Activated CD4-positive, CD25-positive, alpha-beta regulatory T cell treated with anti-CD3 and anti-CD28 coated beads, Interleukin-2, amount 50 U/mL, for 72 hours (primary cell): ENCODE measurements around the gene MAP3K7CL.

Experiments used
- DNase-seq: peaks from one replicate; pipeline ENCODE4 v3.0.0; 2021

Gene MAP3K7CL

DNA sequence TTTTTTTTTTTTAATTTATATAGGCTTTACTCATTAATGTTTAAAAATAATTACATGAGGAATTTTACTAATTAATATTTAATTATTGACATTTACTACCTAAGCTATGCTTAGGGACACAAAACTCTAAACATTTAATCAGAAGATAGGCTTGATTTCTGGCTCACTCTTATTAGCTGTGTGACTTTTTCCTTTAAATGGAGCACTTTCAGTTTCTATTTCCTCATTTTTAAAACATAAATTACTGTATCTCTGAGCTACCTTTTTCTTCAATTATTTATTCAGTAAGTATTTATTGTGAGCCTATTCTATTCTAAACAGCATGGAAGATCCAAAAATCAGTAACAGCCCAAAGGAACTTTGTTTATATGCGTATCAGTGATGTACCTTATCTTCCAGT, 40.5 kb downstream of the MAP3K7CL start:
- no peak for DNase-seq

DNA sequence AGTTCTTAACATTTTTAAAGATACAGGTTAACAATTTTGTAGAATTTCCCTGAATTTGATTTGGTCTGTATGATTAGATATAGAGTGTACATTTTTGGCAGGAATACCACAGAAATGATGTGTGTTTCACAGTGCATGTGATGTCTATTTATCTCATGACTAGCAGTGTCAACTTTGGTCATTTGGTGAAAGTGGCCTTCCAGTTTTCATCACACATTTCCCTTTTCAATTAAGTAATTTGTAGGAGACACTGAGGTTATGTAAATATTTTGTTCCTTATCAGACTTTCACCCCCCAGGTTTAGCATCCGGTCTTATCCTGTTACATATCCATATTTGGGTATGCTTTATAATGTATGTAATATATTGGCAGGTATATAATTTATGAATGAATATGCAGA, 41.8 kb downstream of the MAP3K7CL start:
- DNase-seq, result no peak

DNA sequence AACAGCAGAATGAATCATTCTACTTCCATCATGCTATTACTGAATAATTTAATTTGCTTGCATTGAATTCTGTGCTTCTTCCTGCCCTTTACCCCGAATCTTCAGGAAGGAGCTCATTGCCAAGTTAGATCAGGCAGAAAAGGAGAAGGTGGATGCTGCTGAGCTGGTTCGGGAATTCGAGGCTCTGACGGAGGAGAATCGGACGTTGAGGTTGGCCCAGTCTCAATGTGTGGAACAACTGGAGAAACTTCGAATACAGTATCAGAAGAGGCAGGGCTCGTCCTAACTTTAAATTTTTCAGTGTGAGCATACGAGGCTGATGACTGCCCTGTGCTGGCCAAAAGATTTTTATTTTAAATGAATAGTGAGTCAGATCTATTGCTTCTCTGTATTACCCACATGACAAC, 44.2 kb downstream of the MAP3K7CL start:
- DNase-seq, result no peak

DNA sequence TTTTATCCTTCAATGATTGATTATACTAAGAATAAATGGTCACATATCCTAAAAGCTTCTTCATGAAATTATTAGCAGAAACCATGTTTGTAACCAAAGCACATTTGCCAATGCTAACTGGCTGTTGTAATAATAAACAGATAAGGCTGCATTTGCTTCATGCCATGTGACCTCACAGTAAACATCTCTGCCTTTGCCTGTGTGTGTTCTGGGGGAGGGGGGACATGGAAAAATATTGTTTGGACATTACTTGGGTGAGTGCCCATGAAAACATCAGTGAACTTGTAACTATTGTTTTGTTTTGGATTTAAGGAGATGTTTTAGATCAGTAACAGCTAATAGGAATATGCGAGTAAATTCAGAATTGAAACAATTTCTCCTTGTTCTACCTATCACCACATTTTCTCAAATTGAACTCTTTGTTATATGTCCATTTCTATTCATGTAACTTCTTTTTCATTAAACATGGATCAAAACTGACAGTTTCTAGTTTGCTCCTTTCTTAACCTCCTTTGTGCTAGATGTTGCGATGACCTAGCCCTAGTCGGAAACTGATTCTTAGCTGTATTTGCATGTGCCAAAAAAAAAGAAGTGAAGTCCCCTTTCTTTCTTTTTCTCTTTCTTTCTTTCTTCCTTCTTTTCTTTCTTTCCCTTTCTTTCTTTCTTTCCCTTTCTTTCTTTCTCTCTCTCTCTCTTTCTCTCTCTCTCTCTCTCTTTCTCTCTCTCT, 45.1 kb downstream of the MAP3K7CL start:
- no peak for DNase-seq

- no peak for DNase-seq
These were observed 46.2 kb downstream of the MAP3K7CL start for GRCh38 chr21:29176471-29177120.

DNA sequence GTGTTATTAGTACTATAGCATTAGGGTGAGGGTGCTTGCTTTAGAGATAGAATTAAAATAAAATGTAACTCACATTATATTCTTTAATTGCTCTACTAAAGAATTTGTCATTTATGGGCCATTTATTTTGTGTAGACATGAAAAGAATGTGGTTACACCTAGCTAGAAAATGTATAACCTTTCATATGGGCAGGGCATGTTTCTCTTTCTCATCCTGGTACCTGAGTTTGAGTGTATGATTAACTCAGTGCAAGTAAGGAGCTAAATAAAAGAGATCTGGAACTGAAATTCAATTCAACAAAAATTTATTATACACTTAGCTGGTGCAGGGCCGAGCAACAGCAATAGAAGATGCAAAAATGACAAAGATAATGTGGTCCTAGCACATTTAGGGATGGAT, 47.4 kb downstream of the MAP3K7CL start:
- DNase-seq, result no peak

- no peak for DNase-seq
These were observed 48.5 kb downstream of the MAP3K7CL start for GRCh38 chr21:29178926-29179325.

- no peak for DNase-seq
These were observed 49.1 kb downstream of the MAP3K7CL start for GRCh38 chr21:29179503-29179902.

DNA sequence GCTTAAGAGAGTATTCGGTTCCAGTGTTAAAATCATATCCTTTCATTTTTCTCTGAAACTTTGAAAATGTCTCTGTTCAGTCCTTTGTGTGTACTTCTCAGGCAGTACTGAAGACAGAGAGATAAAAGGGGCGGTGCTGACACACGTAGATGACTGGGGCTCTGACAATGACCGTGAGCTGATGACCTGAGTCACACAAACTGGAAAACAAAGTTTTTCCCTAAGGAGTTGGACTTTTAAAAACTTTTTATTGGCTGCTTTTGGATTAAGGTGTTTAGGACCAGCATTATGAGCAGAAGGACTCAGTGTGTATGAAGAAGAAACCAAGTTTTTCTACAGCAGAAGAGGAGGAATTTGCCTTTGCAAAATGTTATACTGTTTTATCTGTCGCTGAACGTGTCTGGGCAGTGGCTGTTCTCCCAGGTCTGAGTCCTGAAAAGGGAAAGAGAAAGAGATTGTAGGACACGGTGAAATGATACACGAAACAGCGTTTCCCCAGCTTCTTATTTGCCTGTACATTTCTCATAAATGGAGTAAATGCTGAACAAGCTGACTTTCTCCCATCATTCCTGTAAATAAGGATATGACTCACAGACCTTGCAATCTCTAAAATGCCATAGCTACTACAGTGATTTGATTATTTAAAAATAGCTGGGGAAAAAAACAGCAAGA, 51.5 kb downstream of the MAP3K7CL start:
- no peak for DNase-seq

DNA sequence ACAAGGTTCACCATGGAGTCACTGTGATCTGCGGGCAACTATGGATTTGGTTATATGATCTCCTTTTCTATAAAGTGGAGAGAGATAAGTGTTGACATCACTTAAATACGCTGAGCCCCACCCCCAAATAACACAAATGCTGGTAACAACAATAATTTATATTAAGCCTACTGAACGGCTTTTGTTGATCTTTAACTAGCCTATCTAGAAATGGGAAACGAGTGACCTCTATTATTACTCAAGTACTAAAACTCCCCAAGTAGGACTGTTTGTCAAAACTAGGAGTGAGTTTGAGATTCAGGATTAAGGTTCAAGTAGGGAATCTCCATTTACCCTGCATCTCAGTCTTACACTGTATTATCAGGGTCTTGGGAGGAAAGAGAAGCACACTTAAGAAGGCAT, 52.2 kb downstream of the MAP3K7CL start:
- DNase-seq, result no peak

GRCh38 chr21:29184037-29184436, 53.6 kb downstream of the MAP3K7CL start:
- no peak for DNase-seq

GRCh38 chr21:29185172-29185571, 54.7 kb downstream of the MAP3K7CL start:
- no peak for DNase-seq

DNA sequence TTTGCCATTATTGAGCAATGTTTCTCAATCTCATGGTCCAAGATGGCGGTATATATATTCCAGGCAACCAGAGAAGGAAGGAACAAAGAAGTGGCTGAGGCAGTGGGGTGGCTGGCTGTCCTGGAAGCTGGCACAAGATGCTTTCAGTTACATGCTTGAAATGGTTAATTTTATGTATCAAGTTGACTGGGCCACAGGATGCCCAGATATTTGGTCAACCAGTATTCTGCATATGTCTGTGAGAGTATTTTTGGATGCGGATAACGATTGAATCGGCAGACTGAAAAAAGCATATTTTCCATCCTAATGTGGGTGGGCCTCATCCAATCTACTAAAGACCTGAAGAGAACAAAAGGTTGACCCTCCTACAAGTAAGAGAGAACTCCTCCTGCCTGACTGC, 55.2 kb downstream of the MAP3K7CL start:
- DNase-seq, result no peak

- no peak for DNase-seq
These were observed 55.8 kb downstream of the MAP3K7CL start for GRCh38 chr21:29186246-29186645.

DNA sequence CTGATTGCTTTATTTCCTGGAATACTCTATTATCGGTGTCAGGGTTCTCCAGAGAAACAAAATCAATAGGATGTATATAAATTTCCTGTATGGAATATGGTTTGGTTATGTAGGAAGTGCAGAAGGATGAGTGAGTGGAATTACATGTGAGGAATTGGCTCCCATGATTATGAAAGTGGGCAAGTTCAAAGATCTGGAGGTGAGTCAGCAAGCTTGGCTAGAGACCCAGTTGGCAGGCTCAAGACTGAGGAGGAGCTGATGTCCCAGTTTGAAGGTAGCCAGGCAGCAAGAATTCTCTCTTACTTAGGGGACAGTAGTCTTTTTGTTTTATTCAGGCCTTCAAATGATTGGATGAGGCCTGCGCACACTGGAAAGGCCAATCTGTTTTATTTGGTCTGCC, 57.5 kb downstream of the MAP3K7CL start:
- no peak for DNase-seq

DNA sequence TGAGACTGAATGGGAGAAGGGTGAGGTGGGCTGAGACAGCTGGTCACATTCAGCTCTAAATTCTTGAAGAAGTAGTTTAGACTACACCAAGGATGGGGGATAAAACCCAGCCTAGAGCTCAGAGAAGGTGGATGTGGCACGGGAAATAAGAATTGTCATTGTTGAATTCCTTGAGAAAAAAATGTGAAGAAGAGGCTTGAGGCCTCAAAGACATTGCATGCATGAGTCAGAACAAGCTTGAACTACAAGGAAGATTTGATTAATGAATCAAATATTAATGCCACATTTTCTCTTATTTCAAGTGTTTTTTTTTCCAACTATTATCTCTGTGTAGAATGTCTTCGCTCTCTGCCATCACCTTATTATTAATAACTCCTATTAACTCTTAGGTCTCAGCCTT, 58.9 kb downstream of the MAP3K7CL start:
- no peak for DNase-seq

- no peak for DNase-seq
These were observed 60.5 kb downstream of the MAP3K7CL start for GRCh38 chr21:29190923-29191331.

DNA sequence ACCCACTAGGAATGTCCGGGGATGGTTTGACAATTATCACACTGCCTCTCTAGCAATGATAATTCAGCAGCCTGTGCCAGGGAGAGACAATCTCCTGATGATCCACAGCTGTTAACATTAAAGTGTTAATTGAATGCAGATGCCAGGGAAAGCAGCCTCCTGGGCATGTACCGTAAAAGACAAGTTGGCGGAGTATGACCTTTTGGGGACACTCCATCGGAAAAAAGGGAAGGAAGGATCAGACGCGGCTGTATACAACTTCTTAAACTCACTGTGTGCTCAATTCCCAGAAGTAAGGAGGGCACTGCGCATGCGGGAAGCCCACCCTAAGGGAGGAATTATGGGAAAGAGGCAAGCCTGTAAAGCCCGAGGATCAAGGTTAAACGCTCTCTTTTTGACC, 62.6 kb downstream of the MAP3K7CL start:
- DNase-seq, result no peak

GRCh38 chr21:29193901-29194300, 63.5 kb downstream of the MAP3K7CL start:
- DNase-seq, result no peak

DNA sequence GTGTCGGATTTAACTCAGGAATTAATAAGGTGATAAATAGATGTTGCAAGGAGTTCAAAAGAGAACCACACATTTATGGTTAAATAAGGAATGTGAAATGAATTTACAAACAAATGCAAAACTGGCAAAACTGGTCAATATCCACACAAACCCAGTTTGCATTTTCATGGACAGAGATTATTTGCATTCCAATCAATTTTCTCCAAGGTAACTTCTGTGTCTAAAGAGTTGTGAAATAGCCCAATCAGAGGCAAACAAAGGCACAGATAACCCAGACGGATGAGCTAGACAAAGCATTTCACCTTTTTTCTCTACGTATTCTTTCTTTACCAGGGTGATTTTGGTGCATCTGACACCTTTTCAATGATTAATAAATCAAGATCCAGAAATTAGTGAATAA, 63.9 kb downstream of the MAP3K7CL start:
- no peak for DNase-seq

GRCh38 chr21:29194847-29195246, 64.4 kb downstream of the MAP3K7CL start:
- no peak for DNase-seq

DNA sequence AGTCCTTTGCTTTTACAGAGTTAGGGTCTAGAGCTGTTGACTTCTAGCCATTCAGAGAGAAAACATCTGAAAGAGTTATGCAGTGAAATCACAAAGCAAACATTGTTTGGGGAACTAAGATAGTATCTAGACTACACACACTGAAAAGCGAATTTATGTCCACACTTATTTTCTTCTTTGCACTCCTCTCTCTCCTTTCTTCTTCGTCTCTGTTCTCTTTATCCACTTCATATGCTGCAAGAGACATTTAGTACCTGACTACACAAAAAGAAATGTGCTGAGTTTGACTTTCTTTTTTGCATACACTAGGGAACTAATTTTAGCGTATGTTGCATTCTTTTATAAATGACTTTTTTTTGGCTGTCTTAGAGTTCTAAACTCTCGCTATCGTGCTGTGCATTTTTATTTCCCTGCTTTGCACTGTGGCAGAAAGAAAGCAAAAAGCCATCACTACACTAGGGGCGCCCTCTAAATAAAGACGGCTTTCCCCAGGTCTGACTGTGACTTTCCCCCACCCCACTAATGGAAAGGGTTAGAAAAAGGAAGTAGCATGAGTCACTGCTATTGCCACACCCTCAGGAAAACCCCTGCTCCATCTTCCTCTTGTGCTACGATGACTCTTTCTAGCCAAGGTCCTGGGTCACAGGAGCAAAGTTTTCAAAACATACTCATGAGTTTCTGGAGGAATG, 65.7 kb downstream of the MAP3K7CL start:
- peak; percentile 49 for DNase-seq

- DNase-seq, result no peak
These were observed 66.3 kb downstream of the MAP3K7CL start for GRCh38 chr21:29196670-29197191.
